HG03442 (cell line): ENCODE measurements around the gene PTGDS.

Experiments used
- ATAC-seq: cut with Tn5 transposase; IDR thresholded peaks from one replicate; pipeline ENCODE4 v1.9.1; 2021; ENCODE audit warnings: mild to moderate bottlenecking, moderate library complexity; ENCODE audit not compliant: unreplicated experiment

The PTGDS gene

DNA sequence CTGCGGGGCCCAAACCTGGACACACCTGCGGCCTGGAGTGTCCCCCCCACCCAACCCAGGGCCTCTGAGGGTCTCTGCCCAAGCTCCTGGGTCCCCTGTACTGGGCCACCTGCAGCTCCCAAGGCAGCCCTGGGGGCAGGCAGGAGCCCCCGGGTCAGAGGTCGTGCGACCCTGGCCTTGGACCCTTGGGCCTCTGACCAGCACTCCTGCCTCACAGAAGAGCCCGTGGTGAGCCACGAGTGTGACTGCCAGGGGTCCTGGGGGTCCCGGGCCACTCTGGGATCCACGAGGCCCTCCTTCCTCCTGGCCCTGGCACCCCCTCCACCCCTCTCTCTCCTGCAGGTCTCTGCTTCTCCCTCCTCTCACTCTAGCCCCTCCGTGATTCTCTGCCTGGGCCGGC, 5.0 kb upstream of the PTGDS start:
- no peak for ATAC-seq

DNA sequence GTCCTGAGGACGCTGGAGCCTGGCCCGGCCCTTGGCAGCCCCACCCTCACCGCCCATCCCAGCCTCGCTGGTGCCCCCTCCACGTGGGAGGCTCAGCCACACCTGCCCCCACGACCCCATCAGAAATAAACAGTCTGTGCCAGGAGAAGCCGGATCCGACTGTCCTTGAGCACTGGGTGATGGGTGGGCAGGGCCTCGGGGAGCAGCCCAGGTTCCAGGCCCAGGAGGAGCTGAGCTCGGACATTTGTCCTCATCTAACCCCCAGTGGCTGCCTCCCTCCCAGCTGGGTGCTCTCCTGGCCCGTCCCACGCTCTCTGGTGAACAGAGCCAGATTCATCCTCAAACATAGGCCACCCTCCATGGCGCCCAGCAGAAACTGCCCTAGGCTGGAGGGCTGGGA, 4.6 kb upstream of the PTGDS start:
- ATAC-seq: no peak

DNA sequence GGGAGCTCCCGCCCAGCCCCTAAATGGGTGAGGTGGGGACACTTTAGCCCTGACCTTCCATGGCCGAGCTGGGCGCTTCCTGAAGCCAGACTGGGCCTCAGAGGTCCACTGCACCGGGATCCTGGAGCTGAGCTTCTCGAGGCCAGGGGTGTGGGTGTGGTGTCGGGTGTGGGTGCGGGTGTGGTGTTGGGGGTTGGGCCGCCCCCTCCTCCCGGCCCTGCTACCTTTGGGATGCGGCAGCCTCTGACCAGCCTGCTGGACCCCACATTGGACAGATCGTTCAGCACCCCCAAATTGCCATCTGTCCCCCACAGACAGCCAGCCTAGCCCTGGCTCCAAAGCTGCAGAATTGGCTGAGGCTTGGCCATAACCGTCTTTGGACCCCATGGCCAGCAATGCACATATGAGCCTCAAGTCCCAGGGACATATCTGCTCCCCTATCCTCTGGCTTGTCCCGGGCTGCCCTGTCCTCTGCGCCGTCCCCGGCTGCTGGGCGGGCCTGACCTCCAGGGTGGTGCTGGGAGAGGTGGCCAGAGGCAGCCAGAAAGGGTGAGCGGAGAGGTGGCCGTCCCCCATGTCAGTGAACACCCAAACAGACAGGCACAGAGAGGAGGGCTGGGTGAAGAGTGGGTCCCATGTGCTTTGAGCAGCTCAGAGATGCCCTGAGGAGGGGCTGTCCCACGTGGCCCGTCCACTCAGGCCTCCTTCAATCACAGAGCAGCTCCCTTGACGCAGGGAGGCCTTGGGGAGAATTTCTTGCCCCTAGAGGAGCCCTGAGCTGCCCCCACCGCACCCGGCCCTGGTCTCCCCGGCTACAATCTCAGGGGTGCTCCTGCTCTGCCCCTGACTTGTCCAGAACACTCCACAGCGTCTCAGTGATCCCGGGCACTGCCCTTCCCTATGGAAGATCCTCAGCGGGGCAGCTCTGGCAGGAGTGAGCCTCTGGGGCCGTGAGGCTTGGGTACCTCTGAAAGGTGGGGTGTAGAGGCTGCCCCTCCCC, 3.4 kb upstream of the PTGDS start:
- no peak for ATAC-seq

DNA sequence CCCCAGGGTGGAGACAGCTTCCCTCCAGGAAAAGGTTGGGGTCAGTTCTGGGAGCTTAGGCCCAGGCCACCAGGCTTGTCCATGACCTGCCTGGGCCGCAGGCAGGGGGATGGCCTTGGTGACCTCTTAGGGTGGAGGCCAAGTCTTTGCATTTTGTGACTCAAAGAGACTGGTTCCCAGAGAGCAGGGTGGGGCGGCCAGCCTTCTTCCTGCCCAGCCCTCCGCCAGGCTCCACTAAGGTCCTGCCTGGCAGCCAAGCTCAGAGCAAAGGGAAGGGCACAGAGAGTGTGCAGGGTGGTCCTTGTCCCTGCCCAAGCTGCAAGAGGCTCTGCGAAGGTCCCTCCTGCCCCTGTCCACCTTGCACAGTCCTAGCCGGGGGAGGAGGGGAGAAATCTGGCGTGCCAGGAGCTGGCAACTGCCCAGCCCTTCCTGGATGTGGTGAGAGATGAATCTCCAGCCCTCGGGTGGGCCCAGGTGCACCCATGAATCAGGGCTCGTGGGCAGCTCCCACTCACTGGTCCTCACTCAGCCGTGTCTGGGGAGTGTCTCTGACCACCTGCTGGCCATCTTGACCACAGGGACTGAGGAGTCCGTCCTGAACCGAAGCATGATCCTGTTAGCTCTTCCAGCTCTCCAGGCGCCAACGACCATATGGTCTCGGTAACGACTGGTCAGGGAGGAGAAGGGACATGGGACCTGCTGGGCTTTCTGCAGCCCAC, 2.3 kb upstream of the PTGDS start:
- no peak for ATAC-seq

DNA sequence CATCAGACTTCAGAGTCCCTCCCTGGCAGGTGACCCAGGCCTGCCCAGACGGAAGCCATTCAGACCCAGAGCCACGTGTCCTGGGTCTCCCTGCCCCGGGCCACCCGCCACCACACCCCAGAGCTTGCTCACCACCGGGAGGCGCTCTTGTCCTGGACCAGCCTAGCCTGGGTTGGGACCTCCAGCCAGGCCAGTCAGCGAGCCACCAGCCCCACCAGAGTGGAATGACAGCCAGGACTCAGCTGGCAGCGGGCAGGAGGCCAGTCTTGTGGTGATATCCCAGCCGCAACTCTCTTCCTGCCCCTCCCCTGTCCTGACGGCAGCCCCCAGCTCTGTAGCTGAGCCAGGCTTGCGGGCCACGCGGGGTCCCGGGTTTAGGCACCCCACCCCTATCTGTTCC, 1.7 kb upstream of the PTGDS start:
- ATAC-seq: no peak

DNA sequence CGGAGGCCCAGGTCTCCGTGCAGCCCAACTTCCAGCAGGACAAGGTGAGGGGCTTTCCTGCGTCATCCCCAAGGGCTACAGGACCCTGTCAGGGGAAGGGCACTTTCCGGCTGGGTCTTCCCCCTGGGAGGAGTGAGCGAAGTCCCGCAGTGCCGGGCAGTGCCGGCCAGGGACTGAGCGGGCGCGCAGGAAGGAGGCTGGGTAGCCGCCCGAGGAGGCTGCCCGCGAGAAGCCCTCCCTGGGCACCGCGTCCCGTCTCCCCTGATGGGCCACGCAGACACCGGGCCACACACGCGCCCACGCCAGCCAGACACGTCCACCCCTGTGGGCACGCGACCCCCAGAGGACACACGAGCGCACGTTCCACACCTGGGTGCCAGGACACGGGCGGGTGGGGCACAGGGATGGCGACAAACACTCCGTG, 357 bp downstream of the PTGDS start:
- ATAC-seq: no peak

DNA sequence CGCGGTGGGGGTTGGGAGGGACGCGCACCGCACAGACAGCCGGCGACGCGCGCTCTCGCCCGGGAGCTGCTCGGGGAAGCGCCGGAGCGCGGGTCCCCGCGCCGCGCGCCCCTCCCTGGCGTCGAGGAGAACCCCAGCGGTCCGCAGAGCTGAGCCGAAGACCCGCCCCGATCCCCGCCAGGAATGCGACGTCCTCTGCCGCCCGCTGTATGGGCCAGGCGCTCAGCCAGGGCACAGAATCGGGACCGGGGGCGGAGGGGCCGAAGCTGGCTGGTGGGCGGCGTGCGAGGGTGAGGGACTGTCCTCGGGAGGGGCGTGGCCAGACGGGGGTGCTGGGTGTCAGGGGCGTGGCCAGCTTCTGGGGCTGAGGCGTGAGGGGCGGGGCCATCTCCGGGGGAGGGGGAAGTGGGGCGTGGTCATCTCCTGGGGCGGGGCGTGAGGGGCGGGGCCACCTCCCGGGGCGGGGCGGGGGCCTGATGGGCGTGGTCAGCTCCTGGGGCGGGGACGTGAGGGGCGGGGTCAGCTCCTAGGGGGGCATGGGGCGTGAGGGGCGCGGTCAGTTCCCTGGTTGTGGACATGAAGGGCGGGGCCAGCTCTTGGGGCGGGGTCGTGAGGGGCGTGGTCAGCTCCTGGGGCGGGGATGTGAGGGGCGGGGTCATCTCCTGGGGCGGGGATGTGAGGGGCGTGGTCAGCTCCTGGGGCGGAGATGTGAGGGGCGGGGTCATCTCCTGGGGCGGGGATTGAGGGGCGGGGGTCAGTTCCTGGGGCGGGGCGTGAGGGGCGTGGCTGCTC, 965 bp downstream of the PTGDS start:
- no peak for ATAC-seq

DNA sequence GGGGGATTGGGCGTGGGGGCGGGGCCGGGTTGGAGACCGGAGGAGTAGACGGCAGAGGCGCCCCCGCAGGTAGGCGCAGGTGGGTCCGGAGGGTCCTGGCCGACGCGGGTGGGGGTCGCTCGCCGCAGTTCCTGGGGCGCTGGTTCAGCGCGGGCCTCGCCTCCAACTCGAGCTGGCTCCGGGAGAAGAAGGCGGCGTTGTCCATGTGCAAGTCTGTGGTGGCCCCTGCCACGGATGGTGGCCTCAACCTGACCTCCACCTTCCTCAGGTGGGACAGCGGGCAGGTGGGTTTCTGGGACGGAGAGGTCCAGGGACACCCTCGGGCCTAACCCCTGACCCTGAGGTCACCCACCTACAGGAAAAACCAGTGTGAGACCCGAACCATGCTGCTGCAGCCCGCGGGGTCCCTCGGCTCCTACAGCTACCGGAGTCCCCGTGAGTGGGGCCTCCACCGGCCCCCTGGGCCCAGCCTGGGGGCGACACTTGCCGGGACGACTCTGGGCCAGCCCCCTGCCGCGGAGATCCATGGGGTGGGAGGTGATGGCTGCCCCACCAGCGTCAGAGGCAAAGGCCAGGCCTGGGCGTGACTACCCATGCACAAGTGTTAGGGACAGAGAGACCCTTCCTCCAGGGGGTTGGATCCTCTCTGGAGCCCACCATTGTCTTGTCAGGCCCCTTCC, 1.7 kb downstream of the PTGDS start:
- ATAC-seq: no peak

DNA sequence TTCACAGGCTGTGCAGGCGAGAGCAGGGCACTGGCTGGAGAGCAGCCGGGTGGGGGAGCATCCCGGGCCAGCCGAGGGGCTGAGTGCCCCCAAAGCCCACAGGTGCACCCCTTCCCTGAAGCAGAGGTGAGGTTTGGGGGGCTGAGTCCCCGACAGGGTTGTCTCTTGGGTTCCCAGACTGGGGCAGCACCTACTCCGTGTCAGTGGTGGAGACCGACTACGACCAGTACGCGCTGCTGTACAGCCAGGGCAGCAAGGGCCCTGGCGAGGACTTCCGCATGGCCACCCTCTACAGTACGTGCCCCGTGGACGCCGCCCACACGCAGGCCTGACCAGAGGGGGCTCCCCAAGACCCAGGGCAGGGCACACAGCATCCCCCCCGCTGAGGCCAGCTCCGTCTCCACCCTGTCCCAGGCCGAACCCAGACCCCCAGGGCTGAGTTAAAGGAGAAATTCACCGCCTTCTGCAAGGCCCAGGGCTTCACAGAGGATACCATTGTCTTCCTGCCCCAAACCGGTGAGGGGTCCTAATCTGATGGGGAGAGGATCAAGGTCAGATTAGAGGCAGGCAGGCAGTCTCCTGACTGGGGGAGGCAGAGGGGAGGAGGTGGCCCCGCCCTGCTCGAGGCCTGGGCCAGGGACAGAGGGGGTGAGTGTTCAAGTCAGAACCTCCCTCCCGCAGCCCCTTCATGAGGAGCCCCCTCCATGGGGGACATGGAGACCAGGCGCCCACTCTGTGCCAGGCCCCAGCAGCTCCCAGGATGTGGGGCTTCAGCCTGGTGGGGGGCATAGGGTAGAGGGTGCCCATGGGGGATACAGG, 2.7 kb downstream of the PTGDS start:
- no peak for ATAC-seq

DNA sequence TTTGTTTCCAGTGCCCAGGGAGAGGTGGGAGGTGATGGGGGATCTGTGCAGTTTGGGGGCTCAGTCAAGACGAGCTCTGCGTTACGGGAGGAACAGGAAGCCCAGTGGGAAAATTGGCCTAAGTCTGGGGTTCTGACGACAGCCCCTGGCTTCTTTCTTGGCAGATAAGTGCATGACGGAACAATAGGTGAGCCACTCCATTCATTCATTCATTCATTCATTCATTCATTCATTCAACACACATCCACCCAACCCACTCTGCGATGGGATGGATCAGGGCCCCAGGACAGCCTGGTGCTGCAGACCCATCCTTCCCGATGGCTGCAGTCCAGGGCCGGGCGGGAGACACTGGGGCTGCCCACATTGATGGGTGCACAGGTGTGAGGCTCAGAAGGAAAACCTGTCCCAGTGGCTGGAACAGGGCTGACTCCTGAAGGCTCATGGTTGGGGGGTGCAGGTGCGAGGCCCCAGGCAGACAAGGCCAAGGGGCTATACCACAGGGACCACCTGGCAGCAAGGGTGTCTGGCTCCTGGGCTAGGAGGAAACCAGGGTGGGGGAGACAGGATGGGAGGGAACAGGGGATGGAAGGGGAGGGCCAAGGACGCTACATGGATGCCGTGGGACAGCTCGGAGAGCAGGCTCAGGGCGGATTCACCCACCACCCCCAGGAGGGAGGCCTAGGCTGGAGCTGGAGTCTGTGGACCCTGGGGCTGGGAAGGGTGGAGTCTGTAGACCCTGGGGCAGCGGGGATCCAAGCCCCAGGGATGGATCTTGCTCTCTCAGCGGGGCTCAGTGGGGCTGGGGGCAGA, 3.6 kb downstream of the PTGDS start:
- no peak for ATAC-seq

DNA sequence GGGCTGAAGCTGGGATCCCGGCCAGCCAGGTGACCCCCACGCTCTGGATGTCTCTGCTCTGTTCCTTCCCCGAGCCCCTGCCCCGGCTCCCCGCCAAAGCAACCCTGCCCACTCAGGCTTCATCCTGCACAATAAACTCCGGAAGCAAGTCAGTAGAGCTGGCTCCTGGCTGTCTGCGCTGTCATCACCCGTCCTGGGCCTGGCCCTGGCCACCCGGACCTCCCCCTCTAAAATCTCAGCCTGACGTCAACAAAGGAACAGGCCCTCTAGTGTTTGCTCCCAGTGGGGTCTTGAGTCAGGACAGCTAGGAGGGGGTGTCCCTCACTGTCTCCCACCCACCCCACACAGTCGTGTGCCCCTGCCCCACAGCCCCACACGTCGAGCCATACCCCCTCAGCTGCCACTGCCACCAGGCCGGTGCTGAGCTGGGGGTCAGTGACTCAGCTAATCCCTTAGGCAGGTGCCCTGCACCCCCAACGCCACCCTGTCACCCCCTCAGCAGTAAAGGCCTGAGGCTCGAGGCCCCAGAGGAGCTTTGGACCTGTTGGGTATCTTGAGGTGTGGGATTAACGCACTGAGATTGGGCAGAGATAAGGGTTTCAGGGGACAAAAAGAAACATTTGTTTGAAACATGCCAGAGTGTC, 4.4 kb downstream of the PTGDS start:
- no peak for ATAC-seq

DNA sequence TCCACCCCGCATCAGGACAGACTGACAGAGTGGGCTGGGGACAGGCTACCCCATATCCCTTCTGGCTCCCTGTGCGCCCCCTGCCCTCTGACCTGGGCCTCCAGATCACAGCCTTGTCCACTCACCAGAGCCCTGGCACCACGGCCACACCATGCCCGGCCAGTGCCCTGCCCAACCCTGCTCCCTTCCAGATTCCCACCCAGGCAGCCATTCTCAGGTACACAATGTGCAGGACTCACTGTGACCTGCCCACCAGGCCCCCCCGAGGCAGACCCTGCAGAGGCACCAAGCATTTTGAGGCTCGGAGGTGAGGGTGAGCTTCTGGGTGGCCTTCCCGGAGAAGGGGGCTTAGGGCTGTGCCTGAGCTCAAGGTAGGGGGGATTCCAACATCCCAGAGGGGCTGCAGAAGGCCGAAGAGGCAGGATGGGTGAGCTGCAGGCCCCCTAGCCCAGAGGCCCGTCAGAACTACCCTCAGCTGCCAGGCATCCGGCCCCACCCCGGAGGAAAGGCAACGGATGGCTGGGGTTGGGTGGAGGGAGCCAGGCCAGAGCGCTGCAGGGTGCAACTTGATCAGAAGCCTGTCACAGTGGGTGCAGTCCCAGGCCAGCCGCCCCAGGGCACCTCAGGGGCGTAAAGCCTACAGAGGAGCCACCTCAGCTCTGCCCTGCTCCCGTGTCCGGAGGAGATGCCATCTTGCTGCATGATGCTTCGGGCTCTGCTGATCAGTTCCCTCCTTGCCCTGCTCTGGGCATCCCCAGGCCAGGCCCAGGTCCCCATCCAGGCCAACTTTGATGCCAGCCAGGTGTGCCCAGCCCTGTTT, 5.1 kb downstream of the PTGDS start, which contains the start of gene LCNL1:
LCNL1 (plus strand) TSS at position 762 of the 820 bp plus-strand sequence. CDS start 594 bp downstream, outside the sequence.
- ATAC-seq: no peak

DNA sequence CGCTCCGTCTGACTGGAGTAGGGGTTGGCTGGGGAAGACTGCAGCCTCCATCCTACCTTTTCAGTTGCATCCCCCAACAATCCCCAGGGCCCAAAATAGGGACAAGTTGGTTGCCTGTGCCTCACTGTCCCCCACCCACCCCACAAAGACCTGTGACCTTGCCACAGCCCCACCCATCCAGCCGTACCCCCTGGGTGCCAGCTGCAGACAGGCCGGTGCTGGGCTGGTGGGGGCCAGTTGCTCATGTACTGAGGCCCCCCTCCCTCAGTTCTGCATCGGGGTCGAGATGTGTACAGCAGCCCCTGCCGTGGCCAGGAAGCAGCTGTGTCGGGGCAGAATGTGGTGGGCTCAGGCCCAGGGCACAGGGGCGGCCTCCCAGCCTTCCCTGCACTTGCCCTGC, 5.9 kb downstream of the PTGDS start:
- ATAC-seq: no peak

DNA sequence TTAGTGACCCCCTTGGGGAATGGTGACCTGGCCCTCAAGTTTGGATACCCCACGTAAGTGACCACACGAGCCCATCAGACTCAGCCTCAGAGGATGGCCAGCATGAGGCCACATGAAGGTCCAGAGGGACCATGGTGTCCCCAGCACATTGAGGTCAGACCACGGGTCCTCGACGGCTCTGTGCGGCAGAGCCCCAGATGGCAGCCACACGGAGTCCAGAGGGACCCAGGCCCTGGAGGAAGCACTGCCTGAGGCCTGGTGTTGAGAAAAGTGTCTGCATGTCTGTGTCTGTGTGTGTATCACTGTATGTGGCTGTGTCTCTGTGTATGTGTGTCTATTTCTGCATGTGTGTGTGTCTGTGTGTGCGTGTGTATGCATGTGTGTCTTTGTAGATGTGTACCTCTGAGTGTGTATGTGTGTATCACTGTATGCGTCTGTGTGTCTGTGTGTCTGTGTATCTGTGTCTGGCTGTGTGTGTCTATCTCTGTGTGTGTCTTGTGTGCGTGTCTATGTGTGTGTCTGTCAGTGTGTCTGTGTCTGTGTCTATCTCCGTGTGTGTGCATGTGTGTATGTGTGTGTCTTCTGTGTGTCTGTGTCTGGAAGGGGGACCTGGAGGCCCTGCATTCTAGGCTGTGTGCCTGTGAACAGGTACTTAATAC, 6.5 kb downstream of the PTGDS start:
- no peak for ATAC-seq

DNA sequence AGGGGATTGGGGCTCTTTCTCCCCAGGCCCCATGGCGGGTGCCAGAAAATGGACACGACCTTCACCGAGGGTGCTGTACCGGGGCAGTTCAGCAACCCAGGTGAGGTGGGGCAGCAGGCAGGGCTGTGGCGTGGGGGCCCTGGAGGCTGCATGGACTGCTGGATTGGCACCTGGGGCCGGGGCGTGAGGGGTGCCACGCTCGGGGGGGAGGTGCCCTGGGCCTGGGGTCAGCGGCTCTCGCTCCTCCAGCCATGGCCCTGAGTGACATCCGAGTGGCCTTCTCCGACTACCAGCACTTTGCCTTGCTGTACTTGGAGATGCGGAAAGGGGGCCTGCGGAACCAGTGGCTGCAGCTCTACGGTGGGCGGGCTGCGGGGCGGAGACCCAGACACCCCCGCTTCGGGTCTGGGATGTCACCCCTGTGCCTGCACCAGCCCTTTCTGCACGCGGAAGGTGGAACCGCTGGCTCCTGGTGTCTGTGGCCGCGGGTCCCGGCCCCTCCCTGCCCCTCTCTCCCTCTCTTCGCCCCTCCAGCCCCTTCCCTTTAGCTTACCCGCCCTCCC, 7.2 kb downstream of the PTGDS start:
- no peak for ATAC-seq

DNA sequence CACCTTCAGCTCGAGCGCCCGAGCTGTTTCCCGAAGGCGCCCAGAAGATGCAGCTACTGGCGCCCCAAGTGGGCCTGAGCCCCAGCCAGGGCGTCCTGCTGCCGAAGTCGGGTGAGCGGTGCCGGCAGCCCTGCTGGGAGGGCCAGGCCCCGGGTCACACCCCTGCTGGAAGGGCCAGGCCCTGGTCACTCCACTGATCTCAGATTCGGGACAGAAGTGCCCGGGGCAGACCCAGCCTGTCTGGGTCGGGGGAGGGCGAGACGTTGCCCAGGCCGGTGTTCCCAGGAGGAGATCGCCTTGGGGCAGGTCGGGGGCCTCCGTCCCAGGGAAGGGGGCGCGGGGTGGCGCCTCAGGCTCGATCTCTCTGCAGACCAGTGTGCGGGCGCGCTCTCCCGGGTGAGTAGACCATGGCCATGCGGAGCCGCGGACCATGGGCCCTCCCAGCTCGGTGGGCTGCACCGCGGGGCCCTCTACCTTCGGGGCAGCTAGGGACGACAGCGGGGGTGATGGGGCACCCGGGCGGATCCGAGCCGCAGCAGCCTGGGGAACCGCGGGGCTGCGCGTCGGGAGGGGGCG, 7.8 kb downstream of the PTGDS start:
- no peak for ATAC-seq
